ENCODE data around the gene MT1M.

Gene MT1M

GRCh38 chr16:56679078-56679730, 46.7 kb downstream of the MT1M start:
- DNase-seq: no peak

GRCh38 chr16:56679818-56680217, 47.4 kb downstream of the MT1M start:
- DNase-seq: no peak

GRCh38 chr16:56681939-56682702, 49.7 kb downstream of the MT1M start, which contains the start of gene MT1X:
MT1X (plus strand) TSS chr16:56682470; CDS start chr16:56682541, 71 bp downstream.
- peak; percentile 70 for DNase-seq

- DNase-seq: no peak
These were observed 50.4 kb downstream of the MT1M start for GRCh38 chr16:56682703-56683397.
